ENCODE data around the gene CXorf38. TPM values are rescaled to one million over a fixed set of nuclear protein-coding genes. Genes with fewer than 3 reads are reported as not detected.
A peak's percentile ranks its signal among the peaks of the same experiment; 100 is the strongest.

The CXorf38 gene
- total and polyA plus RNA-seq, 12 donors = 2.6 to 11.9 (median 4.7) TPM

- Histone ChIP-seq H3K27me3 (peaks cover 0 to 61% (median 0%) of the 10 kb centered on the region in 7 donors), H3K9me3 (no peaks in the 10 kb centered on the region), H3K4me1 (no peaks in the 10 kb centered on the region), H3K27ac (no peak overlapping the region), H3K36me3 (peaks cover 0 to 70% (median 4%) of the 10 kb centered on the region in 9 donors), H3K4me3 (no peak overlapping the region)
- 61% methylated on average over 2 of the region's 2 CpGs for WGBS, 2 donors
- TF ChIP-seq, protein P1, sequence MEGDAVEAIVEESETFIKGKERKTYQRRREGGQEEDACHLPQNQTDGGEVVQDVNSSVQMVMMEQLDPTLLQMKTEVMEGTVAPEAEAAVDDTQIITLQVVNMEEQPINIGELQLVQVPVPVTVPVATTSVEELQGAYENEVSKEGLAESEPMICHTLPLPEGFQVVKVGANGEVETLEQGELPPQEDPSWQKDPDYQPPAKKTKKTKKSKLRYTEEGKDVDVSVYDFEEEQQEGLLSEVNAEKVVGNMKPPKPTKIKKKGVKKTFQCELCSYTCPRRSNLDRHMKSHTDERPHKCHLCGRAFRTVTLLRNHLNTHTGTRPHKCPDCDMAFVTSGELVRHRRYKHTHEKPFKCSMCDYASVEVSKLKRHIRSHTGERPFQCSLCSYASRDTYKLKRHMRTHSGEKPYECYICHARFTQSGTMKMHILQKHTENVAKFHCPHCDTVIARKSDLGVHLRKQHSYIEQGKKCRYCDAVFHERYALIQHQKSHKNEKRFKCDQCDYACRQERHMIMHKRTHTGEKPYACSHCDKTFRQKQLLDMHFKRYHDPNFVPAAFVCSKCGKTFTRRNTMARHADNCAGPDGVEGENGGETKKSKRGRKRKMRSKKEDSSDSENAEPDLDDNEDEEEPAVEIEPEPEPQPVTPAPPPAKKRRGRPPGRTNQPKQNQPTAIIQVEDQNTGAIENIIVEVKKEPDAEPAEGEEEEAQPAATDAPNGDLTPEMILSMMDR (IDR thresholded peaks at IDR 0.05) = no peak
- intact Hi-C loops (cut with DNase I) = loop anchor here in 7 of 10 donors (5.0 to 10.0 kb wide), 4 partner anchors 139 to 601 kb away; no protein-coding TSS in a partner anchor
- ATAC-seq = no peak
- no peak for DNase-seq
Measured at GRCh38 chrX:40653535-40653934, 6.2 kb upstream of the CXorf38 start.

DNA sequence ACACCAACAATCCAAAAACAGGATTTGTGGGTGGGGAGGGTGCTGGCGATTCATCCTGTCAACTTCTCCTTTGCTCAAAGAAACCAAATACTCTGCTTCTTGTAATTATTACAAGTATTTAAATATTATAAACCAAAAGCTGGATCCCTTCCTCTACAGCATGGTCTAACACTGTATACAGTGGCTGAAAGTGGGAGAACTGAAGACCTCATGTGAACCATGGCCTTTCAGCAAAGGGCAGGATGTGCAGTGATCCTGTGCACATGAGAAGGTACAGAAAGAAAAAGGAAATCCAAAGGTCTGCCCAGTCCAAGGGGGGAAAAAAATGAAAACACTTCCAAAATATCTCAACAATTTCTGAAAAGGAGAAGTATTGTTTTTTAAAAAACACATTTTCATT lies 5.3 kb upstream of the CXorf38 start:
- TF ChIP-seq, protein P1 (IDR thresholded peaks at IDR 0.05) = no peak
- no peaks in the 10 kb centered on the region for H3K9me3 ChIP-seq
- peaks cover 0 to 6% (median 4%) of the 10 kb centered on the region in 9 donors for H3K4me1 ChIP-seq
- 75 to 84% methylated on average over 1 of the region's 1 CpG for WGBS, 2 donors
- peaks cover 0 to 56% (median 0%) of the 10 kb centered on the region in 7 donors for H3K27me3 ChIP-seq
- DNase-seq (no peak), ATAC-seq (no peak)
- H3K4me3 ChIP-seq = no peak overlapping the region
- H3K27ac ChIP-seq = no peak overlapping the region
- intact Hi-C loops (cut with DNase I) = loop anchor here in 7 of 10 donors (5.0 to 10.0 kb wide), 4 partner anchors 140 to 602 kb away; no protein-coding TSS in a partner anchor
- peaks cover 0 to 61% (median 4%) of the 10 kb centered on the region in 9 donors for H3K36me3 ChIP-seq

- intact Hi-C loops (cut with DNase I) = loop anchor here in 7 of 10 donors (5.0 to 10.0 kb wide), 4 partner anchors 141 to 603 kb away; no protein-coding TSS in a partner anchor
- Histone ChIP-seq H3K9me3 (no peaks in the 10 kb centered on the region), H3K4me3 (no peak overlapping the region), H3K4me1 (peaks cover 0 to 8% (median 5%) of the 10 kb centered on the region in 9 donors), H3K27ac (no peak overlapping the region), H3K36me3 (peaks cover 0 to 52% (median 4%) of the 10 kb centered on the region in 9 donors), H3K27me3 (peaks cover 0 to 47% (median 0%) of the 10 kb centered on the region in 7 donors)
- WGBS, 2 donors = 0 to 7% methylated on average over 3 of the region's 3 CpGs
- no peak for ATAC-seq
- TF ChIP-seq, protein P1 (IDR thresholded peaks at IDR 0.05) = peak; percentile 44 to 88 (median 68)
- DNase-seq = peak; percentile 15 to 55
Measured at GRCh38 chrX:40651620-40652223, 4.4 kb upstream of the CXorf38 start.

DNA sequence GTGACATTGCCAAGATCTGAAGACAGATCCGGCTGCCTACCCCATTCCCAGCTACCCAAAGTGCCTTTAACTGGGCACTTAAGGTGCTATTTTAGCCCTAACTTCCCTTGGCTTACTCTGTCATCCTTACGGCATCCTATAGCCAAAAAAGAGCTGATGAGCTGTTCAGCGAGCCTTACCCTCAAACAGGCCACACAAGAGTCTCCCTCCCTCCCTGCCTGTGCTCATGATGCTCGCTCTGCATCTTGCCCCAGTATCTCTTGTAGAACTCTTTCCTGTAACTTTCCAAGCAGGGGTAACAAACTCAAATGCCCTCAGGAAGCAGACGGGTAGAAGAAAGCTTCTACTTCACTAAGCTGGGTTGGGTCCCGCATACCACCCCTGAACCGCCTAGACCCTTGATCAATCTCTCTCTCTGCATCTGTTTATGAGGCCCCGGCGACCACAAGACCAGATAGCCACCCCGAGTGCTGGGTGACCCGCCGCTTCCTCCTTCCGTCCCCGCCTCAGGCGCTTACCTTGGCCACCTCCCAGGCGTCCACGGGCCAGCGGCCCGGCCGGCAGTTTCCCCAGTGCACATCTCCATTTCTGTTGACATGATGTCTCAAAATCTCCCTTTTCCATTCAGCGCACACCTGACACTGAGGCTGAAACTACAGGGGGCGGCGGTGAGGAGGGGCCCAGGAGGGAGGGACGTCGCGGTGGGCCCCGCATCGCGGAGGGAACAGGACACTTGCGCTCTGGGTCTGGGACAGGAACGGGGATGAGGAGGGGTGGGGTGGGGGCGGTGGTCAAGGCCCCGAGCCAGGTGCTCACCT lies 663 bp downstream of the CXorf38 start:
- 1% methylated on average over 32 to 33 of the region's 33 CpGs for WGBS, 2 donors
- TF ChIP-seq, protein P1 (IDR thresholded peaks at IDR 0.05) = no peak
- peaks cover 0 to 52% (median 28%) of the 10 kb centered on the region in 9 donors for H3K4me1 ChIP-seq
- peaks cover 0 to 10% (median 0%) of the 10 kb centered on the region in 7 donors for H3K27me3 ChIP-seq
- peak; percentile 34 to 61 (median 47) for ATAC-seq
- H3K27ac ChIP-seq = peak overlapping the region; percentile 54 to 91 (median 82)
- H3K9me3 ChIP-seq = no peaks in the 10 kb centered on the region
- H3K4me3 ChIP-seq = peak overlapping the region; percentile 67 to 88 (median 78)
- intact Hi-C loops (cut with DNase I) = loop anchor here in 4 of 10 donors (5.0 to 10.0 kb wide), 2 partner anchors 102 to 471 kb away; no protein-coding TSS in a partner anchor
- H3K36me3 ChIP-seq = peaks cover 0 to 16% (median 0%) of the 10 kb centered on the region in 9 donors
- DNase-seq = peak; percentile 8 to 39
